ENCODE data around the gene TRIM8.

The TRIM8 gene

GRCh38 chr10:102617041-102617440, 27.2 kb upstream of the TRIM8 start:
- no peak for DNase-seq

DNA sequence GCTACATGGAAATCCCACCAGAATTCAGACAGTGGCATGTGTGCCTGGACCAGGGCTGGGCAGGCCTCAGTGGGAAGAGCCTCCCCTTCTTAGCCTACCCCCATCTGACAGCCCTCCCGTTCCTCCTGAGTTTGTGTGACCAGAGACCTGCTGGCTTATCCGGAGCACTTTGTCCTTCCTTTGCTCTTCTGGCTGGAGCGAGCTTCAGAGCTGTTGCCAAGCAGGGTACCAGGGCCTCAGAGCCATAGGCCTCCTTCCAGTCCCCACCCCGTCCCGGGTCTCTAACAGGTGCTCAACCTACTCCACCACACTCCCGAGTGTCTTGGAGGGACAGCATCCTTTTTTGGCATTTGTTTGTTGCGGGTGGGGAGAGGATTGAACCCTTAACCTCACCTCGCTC, 26.5 kb upstream of the TRIM8 start:
- DNase-seq: no peak

DNA sequence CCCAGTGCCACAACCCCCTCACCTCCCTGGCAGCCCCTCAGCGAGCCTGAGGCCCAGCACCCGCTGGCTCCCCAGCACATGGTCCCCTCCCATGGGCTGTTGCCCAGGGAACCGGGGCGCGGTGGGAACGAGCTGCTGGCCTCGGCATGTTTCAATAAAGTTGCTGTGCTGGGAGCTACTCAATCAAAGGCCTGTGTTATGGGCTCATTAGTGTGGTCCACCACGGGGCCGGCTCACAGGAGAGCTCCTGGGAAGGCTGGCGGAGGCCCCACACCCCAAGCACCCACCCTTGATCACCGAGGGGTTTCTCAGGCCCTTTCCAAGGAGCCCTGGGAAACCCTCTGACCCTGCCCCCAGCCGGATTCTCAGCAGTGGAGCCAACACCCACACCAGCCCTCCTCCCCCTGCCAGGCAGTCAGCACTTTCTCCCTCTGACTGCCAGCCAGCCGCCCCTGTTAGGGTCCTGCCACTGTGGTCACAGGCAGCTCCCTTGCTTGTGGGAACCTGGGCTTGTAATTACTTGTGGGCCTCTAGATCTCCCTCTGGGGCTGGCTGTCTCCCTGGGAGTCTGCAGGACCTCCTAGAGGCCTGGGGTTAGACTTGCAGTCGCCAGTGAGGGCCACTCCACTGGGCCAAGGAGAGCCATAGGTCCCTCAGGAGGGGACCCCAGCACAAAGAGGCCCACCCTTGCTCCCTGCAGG, 24.8 kb upstream of the TRIM8 start:
- no peak for DNase-seq

GRCh38 chr10:102620138-102620590, 24.1 kb upstream of the TRIM8 start:
- no peak for DNase-seq

DNA sequence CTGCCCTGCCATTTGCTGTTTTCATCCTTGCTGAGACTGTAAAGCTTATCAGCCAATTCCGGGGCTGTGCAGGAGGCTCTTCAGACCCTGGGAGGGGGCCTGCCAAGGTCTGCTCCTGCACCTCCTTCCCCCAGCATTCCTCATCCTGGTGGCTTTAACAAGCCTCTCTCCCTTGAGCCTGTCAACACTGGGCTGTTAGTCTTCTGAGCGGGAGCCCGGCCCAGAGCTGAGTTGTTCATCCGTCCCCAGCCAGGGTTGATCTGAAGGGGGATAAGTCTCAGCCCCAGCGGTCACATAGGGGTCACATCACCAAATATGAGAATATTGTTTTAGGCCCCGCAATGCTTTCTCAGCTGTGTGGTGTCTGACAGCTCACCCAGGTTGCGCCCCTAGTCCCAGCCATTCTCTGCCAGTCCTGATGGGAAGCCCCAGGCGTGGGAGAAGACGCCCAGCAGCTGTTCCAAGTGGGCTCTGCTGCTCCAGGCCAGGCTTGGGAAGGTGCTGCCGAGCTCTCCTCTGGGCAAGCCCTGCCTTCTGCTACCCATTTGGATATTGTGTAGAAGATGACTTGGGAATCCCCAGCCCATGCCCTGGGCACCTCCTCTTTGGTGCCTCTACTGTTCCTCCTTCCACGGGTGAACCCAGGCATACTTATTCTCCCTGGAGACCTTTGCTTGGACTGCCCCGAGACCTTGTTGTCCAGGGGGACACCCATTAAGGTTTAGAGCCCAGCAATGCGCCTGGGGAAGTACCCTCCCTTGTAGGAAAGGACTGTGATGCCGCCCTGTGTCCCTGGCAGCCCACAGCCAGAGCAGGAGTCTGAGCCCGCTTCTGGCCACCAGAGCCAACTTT, 23.5 kb upstream of the TRIM8 start:
- no peak for DNase-seq

- DNase-seq: no peak
Observed at GRCh38 chr10:102621443-102622325, 22.6 kb upstream of the TRIM8 start.

- DNase-seq: no peak
Observed at GRCh38 chr10:102624094-102624493, 20.2 kb upstream of the TRIM8 start.

- DNase-seq: no peak
Observed at GRCh38 chr10:102624751-102625645, 19.3 kb upstream of the TRIM8 start.

GRCh38 chr10:102626026-102626685, 18.1 kb upstream of the TRIM8 start:
- DNase-seq: no peak

DNA sequence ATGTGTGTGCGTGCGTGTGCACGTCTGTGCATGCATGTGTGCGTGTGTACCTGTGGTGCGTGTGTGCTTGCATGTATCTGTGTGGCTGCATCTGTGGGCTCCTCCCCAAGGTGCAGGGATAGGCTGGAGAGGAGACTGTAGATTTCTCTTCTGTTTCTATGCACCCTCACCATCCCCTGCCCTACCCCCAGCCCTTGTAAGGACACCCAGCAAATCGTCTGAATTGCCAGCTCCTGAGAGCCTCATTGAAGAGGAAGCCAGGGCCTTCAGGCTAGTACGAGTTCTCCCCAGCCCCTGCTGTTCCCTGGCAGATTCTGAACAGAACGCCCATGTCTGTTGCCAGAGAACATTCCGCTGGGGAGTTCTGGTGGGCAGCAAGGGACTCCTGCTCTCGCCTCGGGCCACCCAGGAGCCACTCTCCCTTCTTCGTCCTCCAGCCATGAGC, 17.0 kb upstream of the TRIM8 start:
- DNase-seq: no peak

DNA sequence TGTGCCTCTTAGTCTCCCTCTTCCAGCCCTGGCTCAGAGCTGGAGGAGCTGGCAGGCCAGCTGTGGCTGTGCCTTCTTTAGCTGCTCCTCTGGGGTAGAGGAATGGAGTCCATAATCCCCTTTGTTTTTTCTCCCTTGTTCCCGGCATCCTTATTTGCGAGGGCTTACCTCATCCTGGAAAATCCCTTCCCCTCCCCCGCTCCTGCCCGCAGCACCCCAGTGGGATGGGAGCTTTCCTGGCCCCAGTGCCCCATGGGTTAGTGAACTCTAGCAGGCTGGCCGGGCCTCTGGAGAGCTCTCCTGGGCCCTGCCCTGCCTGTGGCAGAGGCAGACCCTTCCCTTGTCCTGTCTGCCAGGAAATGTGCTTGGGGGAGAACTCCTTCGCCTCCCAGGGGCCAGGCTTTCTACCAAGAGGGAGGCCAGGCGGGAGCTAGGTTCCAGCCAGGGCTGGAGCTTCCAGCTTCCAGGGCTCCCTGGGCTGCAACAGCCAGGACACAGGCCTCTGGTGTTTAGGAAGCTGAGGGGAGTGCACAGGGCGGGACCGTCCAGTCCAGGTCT, 16.5 kb upstream of the TRIM8 start:
- no peak for DNase-seq

DNA sequence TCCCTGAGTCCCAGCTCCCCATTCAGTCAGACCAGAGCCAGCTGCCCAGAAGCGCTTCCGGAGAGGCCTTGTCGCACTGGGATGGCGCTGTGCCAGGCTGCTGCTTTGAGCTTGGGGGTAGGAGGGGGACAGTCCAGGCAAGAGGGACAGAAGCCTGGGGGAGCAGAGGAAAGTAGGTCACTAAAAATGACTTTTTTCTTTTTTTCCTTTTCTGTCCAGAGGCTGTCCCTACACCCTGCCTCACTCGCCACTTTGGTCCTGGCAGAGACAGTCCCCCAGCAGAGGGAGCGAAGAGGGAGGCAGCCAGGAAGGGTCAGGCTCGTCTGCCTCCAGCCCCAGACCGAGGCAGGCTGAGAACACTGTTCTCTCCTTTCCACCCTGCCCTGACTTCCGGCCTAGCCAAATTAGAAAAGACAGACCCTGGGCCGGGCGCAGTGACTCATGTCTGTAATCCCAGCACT, 15.8 kb upstream of the TRIM8 start:
- DNase-seq: no peak

- DNase-seq: no peak
Observed at GRCh38 chr10:102629661-102630614, 14.3 kb upstream of the TRIM8 start.

DNA sequence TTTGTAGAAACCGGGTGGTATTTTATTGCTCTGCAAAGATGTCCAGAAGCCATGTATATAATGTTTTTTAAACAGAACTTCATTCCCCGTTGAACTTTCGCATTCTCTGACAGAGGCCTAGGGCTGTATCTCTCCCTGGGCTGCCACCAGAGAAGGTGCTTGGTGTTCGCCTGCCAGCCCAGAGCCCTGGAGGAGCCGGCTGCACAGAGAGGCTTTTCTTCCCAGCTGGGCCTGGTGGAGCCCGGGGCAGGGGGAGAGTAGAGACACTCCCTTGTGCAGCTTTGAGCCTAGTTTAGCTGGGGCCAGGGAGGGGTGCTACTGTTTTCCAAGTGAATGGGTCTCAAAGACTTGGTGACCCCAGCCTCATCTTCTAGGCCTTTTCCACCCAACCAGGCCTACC, 13.6 kb upstream of the TRIM8 start:
- no peak for DNase-seq

DNA sequence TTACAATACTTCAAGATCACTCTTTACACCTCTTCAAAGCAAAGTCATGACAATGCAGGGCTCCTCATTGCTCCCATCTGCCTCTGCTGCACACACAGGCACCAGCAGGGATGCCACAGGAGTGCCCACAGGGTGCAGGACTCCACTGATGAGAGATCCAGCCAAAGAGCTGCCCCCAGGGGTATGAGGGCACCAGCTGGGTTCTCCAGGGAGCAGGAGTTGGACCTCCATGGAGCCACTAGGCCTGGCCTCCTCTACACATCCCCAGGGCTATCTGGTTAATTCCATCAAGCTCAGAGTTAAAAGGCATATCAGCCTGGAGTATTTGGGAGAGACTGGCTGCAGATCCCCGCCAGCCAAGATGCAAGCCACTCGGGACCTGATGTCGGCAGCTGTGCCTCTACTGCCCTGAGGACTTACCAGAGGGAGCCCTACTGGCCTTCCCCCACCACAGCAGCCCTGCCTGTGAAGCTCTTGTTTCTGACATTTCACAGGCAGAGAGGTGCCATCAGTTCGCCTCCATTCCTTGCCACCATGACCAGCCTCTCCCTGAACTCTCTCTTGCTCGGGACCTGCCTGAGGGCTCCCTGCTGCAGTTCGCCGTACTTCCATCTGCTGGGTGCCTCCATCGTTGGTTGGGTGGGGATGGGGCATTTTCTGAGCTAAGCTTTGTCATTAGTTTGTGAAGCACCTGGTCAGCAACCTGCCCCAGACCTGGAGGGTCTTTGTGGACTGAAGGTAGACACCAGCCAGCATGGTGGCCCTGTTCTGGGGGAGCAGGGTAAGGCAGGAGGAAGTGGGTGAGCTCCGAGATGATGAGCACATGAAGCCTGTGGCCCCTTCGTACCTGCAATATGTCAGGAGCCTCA, 12.5 kb upstream of the TRIM8 start:
- DNase-seq: no peak

- DNase-seq: no peak
Observed at GRCh38 chr10:102632394-102633111, 11.7 kb upstream of the TRIM8 start.

DNA sequence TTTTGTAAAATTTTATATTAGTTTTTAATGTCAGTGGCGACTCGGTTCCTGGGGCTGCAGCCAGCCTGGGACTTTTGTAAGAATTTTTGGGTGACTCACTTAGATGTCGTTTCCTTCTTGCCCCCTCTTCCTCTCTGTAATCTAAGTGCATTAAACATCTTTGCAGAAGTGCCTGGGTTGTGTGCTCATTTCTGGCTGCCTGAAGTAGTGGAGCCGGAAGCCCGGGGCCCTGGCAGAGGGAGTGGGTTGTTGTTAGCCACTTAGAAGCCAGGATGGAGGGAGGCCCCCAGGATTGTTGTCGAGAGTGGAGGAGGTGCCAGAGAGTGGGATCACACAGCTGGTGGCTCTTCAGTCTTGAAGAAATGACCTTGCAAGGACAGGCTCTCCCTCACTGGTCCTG, 11.0 kb upstream of the TRIM8 start:
- DNase-seq: peak; percentile 72

DNA sequence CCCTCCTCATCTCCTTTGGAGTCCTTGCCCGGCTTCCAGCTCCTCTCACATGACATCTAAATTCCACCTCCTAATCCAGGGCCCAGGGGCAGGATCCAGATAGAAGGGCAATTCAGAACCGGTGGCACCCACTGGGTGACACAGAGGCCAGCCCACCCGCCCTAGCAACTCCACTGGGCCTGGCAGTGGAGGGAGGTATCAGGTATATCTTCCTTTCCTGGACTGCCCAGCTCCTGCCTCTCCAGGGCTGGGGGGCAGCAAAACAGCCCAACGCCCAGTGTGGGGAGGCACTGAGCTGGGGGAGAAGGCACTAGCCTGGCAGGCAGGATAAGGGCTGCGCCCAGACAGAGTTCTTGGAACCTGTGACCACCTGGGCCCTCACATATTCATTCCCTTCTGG, 10.4 kb upstream of the TRIM8 start:
- DNase-seq: no peak

Data from activated CD8-positive, alpha-beta memory T cell treated with anti-CD3 and anti-CD28 coated beads for 24 hours (primary cell).